Activated CD4-positive, alpha-beta T cell treated with anti-CD3 and anti-CD28 coated beads for 36 hours (primary cell): ENCODE measurements around the gene FGFR3. TPM values are rescaled to one million over a fixed set of nuclear protein-coding genes. Genes with fewer than 3 reads are reported as not detected.

Source experiments
- ATAC-seq: fragments of 200-7000 bp; cut with Tn5 transposase; one replicate; pipeline ENCODE4 v1.10.0; 2021; ENCODE audit warnings: mild to moderate bottlenecking, moderate library complexity
- CTCF ChIA-PET: fragments of 350-600 bp; sonication (Branson Sonifier 250); formaldehyde crosslinking; loops from one replicate; lab custom pipeline; 2021; ENCODE audit warnings: antibody characterized with exemption; lab: Charles Lee
- POLR2A ChIA-PET: fragments of 350-600 bp; sonication (Branson Sonifier 250); formaldehyde crosslinking; loops from one replicate; lab custom pipeline; 2021; ENCODE audit warnings: antibody characterized with exemption, inconsistent platforms; lab: Charles Lee
- DNase-seq: peaks from one replicate; pipeline ENCODE4 v3.0.0-alpha.2; 2020
- H3K27ac Mint-ChIP-seq: one replicate; pipeline ENCODE4 v1.8.0; 2021; ENCODE audit warnings: mixed read lengths
- H3K27me3 Mint-ChIP-seq: one replicate; pipeline ENCODE4 v1.8.0; 2021; ENCODE audit warnings: mixed read lengths
- H3K36me3 Mint-ChIP-seq: one replicate; pipeline ENCODE4 v1.8.0; 2021; ENCODE audit warnings: low read depth, mixed read lengths
- H3K4me1 Mint-ChIP-seq: one replicate; pipeline ENCODE4 v1.8.0; 2021; ENCODE audit warnings: mixed read lengths
- H3K4me3 Mint-ChIP-seq: one replicate; pipeline ENCODE4 v1.8.0; 2021; ENCODE audit warnings: mild to moderate bottlenecking, moderate library complexity, mixed read lengths
- H3K9me3 Mint-ChIP-seq: one replicate; pipeline ENCODE4 v1.8.0; 2021; ENCODE audit warnings: low read depth, mixed read lengths
- intact Hi-C, 2 experiments: fragments of 100-400 bp; cut with DNase I in 1 of 2; cut with micrococcal nuclease in 1 of 2; formaldehyde crosslinking; loops; one replicate each; pipeline versions ENCODE4 v1.14.2 to v1.15.1; 2022 to 2024; cut with DNase I, micrococcal nuclease
- total RNA-seq, 2 experiments: library from RNA; stranded (reverse); gene quantifications; one replicate each; pipeline ENCODE4 v1.2.3, GENCODE V29; 2021

The FGFR3 gene
- total RNA-seq, 2 experiments from 2014 or later = 0.11 TPM; not detected in 1

DNA sequence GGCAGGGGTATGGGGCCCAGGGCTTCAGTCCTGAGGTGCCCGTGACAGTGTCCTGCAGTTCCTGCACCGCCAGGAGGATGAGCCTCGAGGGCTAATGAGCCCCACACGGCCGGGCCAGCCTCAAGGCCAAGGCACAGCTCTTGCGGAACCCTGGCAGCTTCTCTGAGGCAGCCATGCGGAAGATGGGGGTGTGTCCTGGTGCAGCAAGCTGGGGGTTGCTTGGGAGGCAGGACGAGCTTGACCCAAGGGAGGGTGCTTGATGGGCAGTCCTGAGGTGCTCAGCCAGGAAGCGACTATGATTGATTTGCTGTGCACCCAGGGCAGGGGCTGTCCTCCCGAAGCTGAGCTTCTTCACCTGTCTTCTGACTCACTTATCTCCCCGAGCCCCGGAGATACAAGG is 9.1 kb upstream of the FGFR3 start:
- Mint-ChIP-seq H3K9me3 (no peaks in the 10 kb centered on the region), H3K27me3 (no peaks in the 10 kb centered on the region), H3K36me3 (no peaks in the 10 kb centered on the region), H3K4me1 (no peaks in the 10 kb centered on the region), H3K4me3 (no peak overlapping the region), H3K27ac (no peak overlapping the region)
- ATAC-seq = no peak
- ChIA-PET POLR2A (no interaction called here), CTCF (no interaction called here)
- DNase-seq = no peak
- intact Hi-C loops = no loop called here

DNA sequence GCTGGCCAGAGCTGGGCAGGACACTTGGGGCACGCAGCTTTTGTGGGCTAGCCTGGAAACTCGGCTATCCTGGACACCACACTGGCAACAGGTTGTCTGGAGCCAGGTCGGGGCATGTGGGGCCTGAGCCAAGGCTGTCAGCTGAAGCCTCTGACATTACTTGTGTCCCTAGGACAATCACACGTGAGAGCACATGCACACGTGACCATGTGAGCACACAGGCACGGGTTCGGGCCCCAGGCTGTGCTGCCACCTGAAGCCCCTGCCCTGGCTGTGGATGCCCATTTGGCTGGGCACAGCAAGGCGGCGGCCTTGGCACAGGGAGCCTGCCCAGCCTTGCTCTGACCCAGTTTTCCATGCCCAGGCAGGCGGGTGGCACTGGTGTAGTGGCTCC is 8.7 kb upstream of the FGFR3 start:
- DNase-seq (no peak), ATAC-seq (no peak)
- no peaks in the 10 kb centered on the region for H3K36me3 Mint-ChIP-seq
- ChIA-PET CTCF (no interaction called here), POLR2A (no interaction called here)
- H3K27me3 Mint-ChIP-seq = no peaks in the 10 kb centered on the region
- H3K9me3 Mint-ChIP-seq = no peaks in the 10 kb centered on the region
- no peaks in the 10 kb centered on the region for H3K4me1 Mint-ChIP-seq
- no peak overlapping the region for H3K4me3 Mint-ChIP-seq
- intact Hi-C loops = no loop called here
- H3K27ac Mint-ChIP-seq = no peak overlapping the region

DNA sequence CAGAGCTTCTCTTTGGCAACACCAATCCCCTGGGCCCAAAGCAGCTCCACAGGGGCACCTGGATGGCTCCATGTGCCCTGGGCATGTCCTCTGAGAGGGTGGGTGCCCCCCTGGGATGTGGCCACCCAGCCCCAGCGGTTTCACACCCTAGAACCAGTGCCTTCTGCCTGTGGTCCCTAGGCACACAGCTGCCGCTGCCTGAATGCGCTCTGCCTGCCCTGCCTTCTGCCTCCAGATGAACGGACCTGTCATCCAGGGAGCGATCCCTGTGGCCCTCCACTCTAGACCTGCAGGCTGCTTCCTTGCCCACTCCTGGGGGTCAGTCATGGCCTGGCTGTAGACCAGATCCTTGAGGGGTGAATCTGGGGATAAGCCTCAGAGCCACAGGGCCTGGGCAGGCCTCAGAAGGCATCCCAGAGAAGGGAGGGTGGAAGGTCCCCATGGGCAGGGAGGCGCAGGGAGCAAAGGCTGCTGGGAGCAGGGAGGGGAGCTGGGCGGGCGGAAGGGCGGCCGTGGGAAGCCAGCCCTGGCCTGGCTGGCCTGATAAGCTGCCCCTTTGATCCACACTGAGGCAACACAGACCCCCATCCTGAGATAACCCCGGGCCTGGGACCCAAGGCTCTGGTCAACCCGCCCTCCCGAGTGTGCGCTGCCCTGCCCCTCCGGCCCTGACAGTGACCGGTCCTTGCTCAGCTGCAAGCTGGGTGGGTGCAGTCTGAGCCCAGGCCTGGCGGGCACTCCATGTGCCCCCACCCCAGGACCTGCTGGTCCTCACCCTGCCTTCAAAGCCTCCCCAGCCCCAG is 8.1 kb upstream of the FGFR3 start:
- ChIA-PET POLR2A (no interaction called here), CTCF (no interaction called here)
- H3K4me1 Mint-ChIP-seq = no peaks in the 10 kb centered on the region
- ATAC-seq (no peak), DNase-seq (no peak)
- no peaks in the 10 kb centered on the region for H3K36me3 Mint-ChIP-seq
- no peak overlapping the region for H3K4me3 Mint-ChIP-seq
- intact Hi-C loops = no loop called here
- no peaks in the 10 kb centered on the region for H3K9me3 Mint-ChIP-seq
- H3K27ac Mint-ChIP-seq = no peak overlapping the region
- no peaks in the 10 kb centered on the region for H3K27me3 Mint-ChIP-seq

DNA sequence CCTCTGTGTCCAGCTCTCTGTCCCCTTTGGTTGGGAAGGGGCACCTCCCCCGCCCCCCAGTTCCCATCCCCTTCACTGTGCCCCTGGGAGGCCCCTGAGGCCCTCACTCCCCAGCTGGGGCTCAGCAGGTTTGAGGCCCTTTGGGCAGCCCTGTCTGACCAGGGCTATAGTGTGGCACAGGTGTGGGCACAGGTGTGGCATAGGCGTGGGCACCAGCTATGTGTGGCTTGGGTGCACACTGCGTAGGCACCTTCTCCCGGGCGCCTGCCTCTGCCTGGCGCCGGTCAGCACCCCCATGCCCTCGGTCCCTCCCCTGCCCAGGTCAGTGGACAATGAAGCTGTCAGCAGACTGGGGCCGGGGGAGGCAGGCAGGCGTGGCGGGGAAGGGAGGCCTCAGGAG is 7.5 kb upstream of the FGFR3 start:
- Mint-ChIP-seq H3K27me3 (no peaks in the 10 kb centered on the region), H3K36me3 (no peaks in the 10 kb centered on the region), H3K4me1 (no peaks in the 10 kb centered on the region), H3K9me3 (no peaks in the 10 kb centered on the region), H3K4me3 (no peak overlapping the region), H3K27ac (no peak overlapping the region)
- ChIA-PET CTCF (interaction anchor here (0.5 kb wide), 1 partner anchor 85 kb away, joined by 3 read pairs; no protein-coding TSS in a partner anchor), POLR2A (no interaction called here)
- ATAC-seq (no peak), DNase-seq (no peak)
- intact Hi-C loops = no loop called here

DNA sequence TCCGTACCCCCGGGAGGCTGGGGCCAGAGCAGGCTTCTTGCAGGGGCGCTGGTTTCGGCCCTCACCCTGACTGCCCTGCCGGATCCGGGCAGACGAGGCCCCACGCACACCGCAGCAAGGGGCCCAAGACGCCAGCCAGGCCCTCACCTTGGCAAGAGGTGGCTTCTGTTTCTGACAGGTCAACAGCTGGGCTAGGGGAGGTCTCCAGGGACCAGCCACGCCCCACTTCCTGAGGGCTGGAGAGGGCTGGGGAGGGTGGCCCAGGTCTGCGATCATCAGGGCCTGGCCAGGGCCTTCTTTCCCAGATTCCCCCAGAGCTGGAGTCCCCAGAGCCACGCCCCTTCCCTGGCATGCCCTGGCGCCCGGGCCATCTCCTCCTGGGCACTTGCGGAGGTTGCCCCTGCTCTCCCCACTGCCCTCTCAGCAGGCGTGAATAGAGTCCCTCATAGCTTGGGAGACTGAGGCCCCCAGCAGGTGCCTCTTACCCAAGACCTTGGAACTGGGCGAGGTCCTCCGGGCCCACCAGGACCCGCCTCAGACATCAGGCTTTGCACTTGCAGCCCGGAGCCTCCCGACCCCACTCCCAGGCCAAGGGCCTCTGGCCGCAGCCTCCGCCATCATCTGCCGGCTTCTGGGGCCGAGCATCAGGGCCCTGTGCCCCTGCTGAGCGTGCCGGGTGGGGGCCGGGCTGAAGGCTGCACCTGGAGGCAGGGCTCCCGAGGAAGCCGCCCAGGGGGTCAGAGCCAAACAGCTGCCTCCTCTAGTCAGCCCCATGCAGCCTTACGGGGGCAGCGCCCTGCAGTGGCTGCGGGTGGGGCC is 6.3 kb upstream of the FGFR3 start:
- Mint-ChIP-seq H3K27me3 (no peaks in the 10 kb centered on the region), H3K36me3 (no peaks in the 10 kb centered on the region), H3K9me3 (no peaks in the 10 kb centered on the region), H3K27ac (no peak overlapping the region), H3K4me3 (no peak overlapping the region), H3K4me1 (no peaks in the 10 kb centered on the region)
- ATAC-seq (no peak), DNase-seq (no peak)
- ChIA-PET POLR2A (no interaction called here), CTCF (no interaction called here)
- intact Hi-C loops = no loop called here

DNA sequence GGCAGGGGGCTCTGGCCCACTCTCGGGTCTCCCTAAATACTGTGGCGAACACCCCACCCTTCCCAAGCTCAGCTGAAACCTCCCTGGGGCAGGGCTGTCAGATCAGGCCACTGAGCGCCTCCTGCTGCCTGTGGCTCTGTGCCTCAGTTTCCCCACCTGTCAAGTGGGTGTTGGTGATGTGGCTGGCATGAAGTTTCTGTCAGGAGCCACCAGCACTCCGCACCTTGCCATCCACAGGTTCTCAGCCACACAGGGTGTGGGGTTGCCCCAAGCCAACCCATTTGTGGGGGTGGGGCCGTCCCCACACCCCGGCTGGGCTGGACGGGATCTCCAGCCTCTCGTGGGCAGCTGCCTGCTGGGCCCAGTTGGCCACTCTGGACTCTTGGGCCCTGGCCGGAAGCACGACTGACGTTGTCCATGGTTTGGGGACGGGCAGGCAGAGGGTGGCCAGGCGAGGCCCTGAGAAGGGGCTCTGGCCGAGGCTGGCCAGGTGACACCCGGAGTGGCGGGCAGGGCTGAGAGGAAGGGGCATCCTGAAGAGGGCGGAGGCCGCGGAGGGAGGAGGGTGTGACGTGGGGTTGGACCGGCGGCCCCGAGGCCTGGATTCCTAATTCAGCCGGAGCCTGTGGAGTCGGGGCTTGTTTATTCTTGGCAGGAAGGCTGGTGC is 5.5 kb upstream of the FGFR3 start:
- intact Hi-C loops = no loop called here
- POLR2A ChIA-PET = no interaction called here
- no peak overlapping the region for H3K27ac Mint-ChIP-seq
- ATAC-seq (no peak), DNase-seq (no peak)
- H3K9me3 Mint-ChIP-seq = no peaks in the 10 kb centered on the region
- CTCF ChIA-PET = no interaction called here
- no peaks in the 10 kb centered on the region for H3K27me3 Mint-ChIP-seq
- H3K36me3 Mint-ChIP-seq = no peaks in the 10 kb centered on the region
- H3K4me1 Mint-ChIP-seq = no peaks in the 10 kb centered on the region
- no peak overlapping the region for H3K4me3 Mint-ChIP-seq

DNA sequence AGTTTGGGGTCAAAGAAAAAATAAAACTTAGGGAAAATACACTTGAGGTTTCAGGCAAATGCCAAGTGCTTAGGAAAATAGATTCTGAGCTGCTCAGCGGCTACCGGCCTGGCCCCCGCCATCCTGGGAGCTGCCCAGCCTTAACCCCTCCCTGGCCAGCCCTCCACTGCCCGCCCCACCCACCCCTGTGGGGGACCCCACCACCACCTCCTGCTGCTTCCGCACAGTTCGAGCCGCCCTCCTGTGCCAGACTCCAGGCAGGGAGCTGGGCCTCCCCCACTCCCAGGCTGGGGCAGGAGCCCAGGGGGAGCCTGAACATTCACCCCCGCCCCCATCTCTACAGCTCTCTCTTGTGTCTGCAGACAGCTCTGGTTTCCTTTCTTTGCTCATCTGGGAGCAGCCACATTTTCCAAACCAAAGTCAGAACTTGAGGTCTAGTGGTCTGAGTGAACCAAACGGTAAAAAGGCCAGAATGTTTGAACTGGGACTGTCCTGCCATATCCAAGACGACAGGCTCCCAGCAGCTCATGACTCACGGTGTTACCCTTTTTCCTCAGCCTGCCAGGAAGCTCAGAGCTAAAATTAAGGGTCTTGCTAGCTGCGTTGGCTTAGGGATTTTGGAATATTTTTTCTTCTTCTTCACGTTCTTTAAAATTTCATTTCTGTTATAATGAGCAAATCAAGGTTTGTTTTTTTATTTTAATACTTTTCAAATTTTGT is 4.7 kb upstream of the FGFR3 start:
- H3K36me3 Mint-ChIP-seq = no peaks in the 10 kb centered on the region
- intact Hi-C loops = no loop called here
- ChIA-PET POLR2A (no interaction called here), CTCF (no interaction called here)
- no peak for DNase-seq
- ATAC-seq = no peak
- no peaks in the 10 kb centered on the region for H3K4me1 Mint-ChIP-seq
- H3K4me3 Mint-ChIP-seq = no peak overlapping the region
- no peaks in the 10 kb centered on the region for H3K27me3 Mint-ChIP-seq
- no peaks in the 10 kb centered on the region for H3K9me3 Mint-ChIP-seq
- no peak overlapping the region for H3K27ac Mint-ChIP-seq

DNA sequence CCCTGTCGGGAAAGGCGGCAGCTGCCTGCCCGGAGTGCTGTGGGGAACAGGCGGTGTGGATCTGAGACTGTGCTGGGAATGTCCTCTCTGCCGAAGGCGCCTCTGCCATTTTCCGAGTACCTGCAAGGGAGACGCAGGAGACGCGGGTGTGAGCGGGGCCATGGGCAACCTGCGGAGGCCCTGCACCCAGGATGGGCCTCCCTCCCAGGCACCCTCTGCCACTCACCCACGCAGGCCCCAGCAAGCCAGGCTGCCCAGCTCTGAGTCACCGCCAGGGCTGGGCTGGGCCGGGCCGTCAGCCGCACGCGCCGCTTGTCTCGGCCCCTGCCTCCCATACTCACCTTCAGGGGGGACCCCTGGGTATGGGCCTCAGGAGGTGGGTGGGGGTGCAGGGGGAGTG is 3.5 kb upstream of the FGFR3 start:
- Mint-ChIP-seq H3K36me3 (no peaks in the 10 kb centered on the region), H3K9me3 (no peaks in the 10 kb centered on the region), H3K27me3 (no peaks in the 10 kb centered on the region), H3K4me1 (no peaks in the 10 kb centered on the region), H3K27ac (no peak overlapping the region), H3K4me3 (no peak overlapping the region)
- ATAC-seq (no peak), DNase-seq (no peak)
- intact Hi-C loops = no loop called here
- POLR2A ChIA-PET = interaction anchor here (0.6 kb wide), 1 partner anchor 59 kb away, joined by 3 read pairs; no protein-coding TSS in a partner anchor
- CTCF ChIA-PET = no interaction called here

DNA sequence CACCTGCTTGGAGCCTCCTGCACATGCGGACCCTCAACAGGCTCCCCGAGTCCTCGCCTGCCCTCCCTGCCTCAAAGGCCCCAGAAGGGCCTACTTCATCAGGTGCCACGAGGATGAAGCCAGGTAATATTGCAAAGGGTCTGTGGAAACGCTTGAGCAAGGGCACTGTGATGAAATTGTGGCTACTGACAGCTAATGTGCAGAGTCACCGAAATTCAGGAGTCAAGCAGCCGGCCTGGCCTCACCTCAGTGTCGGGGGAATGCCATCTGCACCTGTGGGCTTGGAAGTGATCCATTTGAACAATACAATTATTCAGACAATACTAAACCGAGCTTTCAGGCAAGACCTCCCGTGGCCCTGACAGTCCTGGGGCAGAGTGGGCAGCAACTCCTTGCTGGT is 3.1 kb upstream of the FGFR3 start:
- Mint-ChIP-seq H3K27ac (no peak overlapping the region), H3K4me3 (no peak overlapping the region), H3K9me3 (no peaks in the 10 kb centered on the region)

DNA sequence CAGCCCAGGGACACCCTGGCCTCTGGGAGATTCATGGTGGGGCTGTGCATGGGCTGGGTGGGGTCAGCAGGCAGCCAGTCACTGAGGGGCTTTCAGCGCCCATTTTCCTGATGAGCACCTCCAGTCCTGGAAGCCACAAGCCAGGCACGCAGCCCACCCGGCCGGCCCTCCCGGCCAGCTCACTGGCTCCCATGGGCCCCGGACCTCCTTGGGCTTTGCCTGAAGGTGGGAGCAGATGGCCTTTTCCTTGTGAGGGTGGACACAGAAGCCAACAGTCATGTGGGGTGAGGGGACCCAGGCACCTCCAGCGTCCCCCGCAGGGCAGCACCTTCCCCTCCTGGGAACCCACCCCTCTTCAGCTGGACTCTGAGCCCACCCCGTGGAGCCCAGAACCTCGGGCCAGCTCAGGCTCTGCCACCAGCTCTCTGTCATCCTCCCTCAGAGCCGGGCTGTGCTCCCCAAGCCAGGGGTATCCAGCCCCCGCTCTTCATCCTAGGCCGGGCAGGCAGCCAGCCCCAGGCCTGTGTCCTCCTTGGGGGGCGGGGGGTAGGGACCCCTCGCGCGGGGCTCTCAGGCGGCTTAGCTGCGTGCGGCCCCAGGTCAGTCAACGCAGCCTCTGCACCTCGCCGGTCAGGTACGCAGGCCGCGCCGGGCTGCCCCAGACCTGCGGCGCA is 798 bp upstream of the FGFR3 start:
- Mint-ChIP-seq H3K27ac (no peak overlapping the region), H3K4me1 (no peaks in the 10 kb centered on the region), H3K9me3 (no peaks in the 10 kb centered on the region), H3K36me3 (no peaks in the 10 kb centered on the region), H3K27me3 (peaks cover 10% of the 10 kb centered on the region), H3K4me3 (no peak overlapping the region)
- ChIA-PET CTCF (no interaction called here), POLR2A (no interaction called here)
- no peak for DNase-seq
- intact Hi-C loops = loop anchor here in 1 of 2 experiments (5.0 kb wide), 1 partner anchor 45 kb away; no protein-coding TSS in a partner anchor
- ATAC-seq = no peak

More for the DNA sequence above, 3.1 kb upstream of the FGFR3 start:
- ChIA-PET POLR2A (no interaction called here), CTCF (interaction anchor here (1.4 kb wide), 1 partner anchor 42 kb away, joined by 3 read pairs; no protein-coding TSS in a partner anchor)
- H3K27me3 Mint-ChIP-seq = no peaks in the 10 kb centered on the region
- intact Hi-C loops = loop anchor here in 1 of 2 experiments (5.0 kb wide), 1 partner anchor 43 kb away; no protein-coding TSS in a partner anchor
- DNase-seq = no peak
- no peak for ATAC-seq
- H3K4me1 Mint-ChIP-seq = no peaks in the 10 kb centered on the region
- no peaks in the 10 kb centered on the region for H3K36me3 Mint-ChIP-seq
